Anterior cingulate cortex (tissue), 58 donors: ENCODE results near the gene TUBA3C.
"Not testable (repeated sequence)": the region's sequence is repeated elsewhere in the genome, so short reads cannot be mapped to it uniquely, and the experiment has no call there.

Experiments
- DNase-seq, 58 donors: peaks; one replicate each; lab custom pipeline; 2025; lab: John Stamatoyannopoulos, UW

TUBA3C gene

DNA sequence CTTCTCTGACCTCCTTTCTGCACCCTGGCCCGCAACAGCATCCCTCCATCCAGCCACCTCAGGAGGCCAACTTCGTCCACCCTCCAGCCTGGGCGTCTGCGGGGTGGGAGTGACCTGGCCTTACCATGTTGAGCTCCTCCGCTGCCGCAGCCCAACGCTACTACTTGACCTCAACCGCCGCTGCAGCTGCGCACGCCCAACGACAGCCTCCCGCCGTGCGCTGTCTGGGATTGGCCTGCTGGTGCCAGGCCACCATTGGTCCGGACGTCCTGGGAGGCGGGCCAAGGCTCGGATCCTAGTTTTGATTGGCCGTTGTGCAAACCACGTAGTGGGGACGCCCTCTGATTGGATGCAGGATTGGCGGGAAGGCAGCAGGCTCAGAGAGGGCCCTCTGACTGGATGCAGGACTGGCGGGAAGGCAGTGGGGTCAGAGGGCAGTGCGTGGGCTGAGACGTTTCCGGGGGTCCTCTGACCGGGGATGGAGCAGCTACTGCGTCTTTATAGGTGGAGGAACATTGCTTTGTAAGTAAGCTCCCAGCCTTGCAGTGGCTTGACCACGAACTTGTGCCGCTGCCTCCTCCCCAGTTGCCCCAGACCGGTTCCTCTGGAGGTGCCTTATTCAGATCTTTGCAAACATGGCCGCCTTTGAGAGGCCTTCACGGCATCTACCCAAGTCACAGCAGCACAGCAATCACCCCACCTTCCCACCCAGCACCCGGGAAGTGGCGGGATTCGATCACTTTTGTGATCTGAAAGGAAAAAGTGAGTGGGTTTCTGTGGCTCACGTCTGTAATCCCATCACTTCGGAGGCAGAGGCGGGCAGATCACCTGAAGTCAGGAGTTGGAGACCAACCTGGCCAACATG is at the start of gene TUBA3C:
Gene TUBA3C (minus strand): TSS at position 204 of the 865 bp plus-strand sequence. CDS start 77 bp downstream, at position 127.
- no peak for DNase-seq

DNA sequence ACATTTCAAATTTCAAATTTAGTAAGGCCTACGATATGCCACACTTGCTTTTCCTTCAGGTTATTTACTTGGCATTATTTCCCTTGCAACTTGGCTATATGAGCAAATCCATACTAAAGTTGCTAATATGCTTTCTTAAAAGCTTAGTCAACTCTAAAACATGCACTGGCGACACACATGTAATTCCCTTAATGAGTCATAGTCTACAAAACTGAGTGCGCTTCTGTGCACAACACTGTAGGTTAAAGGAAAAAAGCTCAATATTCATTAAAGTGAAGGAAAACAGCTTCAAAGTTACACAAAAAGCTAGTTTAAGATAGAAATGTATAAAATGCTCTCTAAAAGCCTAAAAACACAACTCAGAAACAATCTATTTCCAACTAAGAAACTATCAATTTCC is 25.8 kb upstream of the TUBA3C start:
- not testable (repeated sequence) for DNase-seq

DNA sequence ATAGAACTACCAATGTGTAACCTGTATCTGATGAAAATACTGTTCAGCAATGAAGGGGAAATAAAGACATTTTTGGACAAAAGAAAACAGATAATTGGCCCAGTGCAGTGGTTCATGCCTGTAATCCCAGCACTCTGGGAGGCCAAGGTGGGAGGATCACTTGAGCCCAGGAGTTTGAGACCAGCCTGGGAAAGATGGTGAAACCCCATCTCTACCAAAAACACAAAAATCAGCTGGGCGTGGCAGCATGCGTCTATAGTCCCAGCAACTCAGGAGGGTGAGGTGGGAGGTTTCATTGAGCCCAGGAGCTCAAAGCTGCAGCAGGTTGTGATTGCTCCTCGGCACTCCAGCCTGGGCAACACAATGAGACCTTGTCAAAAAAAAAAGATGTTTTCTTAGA is 11.0 kb upstream of the TUBA3C start:
- DNase-seq = not testable (repeated sequence)

DNA sequence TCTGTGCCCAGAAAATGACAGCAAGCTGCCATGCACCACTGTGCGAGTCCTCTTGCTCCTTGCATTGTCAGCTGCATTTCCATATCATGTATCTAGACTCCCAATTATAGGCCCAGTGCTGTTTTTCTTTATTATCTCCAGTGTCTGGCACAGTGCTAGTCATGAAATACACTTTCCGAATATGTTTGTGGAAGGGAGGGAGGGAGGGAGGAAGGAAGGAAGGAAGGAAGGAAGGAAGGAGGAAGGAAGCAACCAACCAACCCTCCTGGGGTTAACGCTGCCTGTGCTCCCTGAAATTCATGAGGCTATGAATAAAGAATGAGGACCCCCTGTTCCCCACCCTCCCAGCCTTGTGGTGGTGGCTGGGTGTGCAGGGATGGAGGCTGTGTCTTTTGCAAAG is 8.3 kb upstream of the TUBA3C start:
- DNase-seq = not testable (repeated sequence)

DNA sequence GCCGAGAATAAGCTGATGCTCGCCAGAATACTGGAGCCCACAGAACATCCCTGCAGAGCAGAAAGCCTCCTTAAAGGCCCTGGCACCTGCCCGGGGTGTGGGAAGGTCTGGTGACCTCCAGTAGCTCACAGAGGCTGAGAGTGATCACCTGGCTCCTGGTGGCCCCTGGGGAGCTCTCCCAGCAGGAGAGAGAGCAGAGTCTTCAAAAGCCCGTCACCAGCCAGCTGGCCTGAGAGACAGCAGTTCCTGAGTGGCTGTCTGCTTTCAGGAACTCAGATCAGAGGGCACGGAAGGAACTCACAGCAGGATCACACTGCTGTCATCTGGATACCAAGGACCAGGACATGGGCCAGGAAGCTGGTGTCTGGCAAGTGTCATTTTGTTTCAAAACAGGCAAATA is 7.7 kb upstream of the TUBA3C start:
- not testable (repeated sequence) for DNase-seq

DNA sequence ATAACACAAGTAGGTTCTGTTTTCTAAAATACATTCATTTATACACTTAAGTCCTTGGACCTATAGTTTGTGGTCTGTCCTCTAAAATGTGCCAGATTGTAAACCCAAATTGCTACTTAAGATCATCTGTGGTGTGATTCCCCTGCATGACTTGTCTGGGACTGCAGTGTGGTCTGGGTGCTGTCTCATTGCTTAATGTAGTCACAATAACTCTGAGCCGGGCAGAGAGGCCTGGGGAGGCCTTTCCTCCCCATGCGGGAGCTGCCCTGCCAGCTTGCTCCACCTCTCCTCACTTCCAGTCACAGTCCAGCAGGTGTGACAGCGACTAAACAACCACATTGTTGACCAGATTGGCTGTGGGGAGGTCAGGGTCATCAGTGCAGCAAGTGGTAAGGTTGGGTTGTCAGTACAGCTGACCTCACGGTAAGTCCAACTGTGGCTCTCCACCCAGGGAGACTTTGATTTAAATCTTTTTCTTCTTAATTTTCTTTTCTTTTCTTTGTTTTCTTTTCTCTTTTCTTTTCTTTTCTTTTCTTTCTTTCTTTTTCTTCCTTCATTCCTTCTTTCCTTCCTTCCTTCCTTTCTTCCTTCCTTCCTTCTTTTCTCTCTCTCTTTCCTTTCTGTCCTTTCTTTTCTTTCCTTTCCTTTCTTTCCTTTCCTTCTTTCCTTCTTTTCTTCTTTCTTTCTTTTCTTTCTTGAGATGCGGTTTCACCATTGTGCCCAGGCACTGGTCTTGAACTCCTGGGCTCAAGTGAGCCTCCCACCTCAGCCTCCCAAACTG is 4.4 kb upstream of the TUBA3C start:
- DNase-seq = no peak

DNA sequence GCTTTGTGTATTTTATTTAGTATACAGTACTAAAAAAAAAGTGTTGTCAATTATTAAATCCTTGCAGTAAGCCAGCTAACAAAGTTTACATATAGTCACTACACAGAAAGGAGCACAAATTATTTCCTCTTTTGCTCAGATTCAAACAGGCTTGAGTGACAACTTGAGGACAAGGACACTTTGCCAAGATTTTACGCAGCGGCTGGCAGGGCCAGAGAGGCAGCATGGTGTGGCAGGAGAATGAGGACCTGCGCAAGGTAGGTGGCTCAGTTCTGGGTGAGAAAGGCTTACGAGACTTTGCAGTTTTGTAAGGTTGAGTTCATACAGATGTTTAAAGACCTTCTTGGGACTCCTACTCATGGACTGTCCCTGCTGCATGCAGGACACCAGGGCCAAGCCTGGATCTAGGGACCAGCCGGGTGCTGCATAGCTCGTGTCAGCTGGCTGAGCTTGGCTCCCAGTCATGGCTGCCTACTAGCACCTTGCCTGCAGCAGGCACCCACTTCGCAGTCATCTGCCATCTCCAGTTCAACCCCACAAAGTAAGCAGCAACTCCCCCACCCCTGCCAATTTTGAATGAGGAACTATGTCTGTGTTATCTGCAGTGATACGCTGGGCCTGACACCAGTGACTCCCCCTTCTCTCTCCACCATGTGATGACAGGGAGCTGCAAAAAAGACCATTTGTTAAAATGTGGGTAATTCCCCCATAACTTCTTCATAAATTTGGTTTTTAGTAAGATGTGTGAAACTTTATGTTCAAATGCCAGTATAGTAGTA is 3.7 kb upstream of the TUBA3C start:
- no peak for DNase-seq

DNA sequence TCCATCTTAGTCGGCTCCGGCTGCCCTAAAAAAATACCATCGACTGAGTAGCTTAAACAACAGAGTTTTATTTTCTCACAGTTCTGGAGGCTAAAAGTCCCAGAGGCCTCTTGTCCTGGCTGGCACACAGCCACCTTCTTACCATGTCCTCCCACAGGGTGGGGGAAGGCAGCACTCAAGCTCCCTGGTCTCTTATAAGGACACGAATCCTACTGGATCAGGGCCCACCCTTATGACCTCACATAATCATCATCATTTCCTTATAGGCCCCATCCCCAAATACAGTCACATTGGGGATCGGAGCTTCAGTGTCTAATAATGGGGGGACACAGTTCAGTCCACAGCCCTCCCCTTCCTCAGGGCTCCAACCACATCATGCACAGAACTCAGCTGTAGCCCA is 2.6 kb upstream of the TUBA3C start:
- no peak for DNase-seq

DNA sequence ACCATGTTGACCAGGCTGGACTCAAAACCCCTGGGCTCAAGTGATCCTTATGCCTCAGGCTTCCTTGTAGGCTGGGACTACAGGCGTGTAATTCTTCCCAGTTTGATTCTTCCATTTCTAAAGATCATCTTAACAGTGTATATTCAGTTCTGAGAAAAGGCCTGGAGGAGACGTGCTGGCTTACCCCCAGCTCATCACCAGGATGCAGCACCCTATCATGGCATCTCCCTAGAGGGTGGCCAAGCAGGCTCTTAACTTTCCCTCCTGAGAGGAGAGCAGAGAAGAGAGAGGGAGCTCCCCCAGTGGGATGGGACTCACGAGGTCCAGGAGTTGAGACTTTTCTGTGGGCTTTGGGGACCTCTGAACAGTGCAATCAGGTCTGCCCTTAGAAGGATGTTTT is 2.1 kb upstream of the TUBA3C start:
- no peak for DNase-seq

DNA sequence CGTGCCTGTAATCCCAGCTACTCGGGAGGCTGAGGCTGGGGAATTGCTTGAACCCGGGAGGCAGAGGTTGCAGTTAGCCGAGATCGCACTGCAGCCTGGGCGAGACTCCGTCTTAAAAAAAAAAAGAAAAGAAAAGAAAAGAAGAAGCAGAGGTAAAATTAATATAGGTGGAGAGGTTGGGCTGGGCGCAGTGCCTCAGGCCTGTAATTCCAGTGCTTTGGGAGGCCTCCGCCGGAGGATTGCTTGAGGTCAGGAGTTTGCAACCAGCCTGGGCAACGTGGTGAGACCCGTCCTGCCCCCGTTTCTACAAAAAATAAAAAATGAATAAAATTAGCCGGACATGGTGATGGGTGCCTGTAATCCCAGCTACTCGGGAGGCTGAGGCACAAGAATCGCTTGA is 912 bp upstream of the TUBA3C start:
- DNase-seq = no peak

DNA sequence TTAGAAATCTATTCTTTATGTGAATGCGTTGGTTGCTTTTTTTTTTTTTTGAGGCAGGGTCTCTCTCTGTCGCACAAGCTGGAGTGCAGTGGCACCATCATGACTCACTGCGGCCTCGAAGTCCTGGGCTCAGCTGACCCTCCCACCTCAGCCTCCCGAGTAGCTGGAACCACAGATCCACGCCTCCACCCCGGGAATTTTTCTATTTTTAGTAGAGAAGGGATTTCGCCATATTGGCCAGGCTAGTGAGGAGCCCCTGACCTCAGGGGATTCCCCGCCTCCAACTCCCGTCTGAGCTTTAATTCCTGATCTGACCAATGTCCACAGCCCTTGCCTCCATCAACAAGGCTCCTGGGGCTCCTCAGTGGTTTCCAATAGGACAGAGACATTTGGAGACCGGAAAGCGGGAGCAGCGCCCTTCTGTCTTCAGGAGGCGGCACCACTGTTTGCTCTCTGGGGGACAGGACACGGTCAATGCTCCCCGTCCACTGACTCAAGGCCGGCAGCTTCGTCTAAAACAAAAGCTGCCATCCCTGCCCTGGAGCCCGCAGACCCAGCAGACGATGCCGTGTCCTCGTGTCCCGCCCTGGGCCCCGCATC is 503 bp downstream of the TUBA3C start:
- no peak for DNase-seq

DNA sequence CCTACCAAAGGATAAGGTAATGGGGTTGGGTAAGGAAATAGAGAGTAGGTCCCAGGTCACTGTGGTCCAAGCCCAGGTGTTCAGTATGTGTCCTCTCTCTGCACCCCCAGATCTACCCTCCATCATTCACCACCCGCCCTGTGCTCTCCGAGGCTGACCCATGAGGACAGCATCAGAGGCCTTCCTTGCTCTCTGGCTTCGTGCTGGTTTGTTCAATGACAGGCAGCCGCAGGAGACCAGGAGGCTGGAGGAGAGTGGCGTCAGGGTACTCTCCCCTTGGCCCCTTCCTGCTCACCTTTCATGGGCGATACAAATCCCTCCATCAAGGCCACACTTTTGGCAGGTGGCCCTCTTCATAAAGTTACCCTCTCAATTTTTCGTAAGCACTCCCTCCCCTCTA is 1.7 kb downstream of the TUBA3C start:
- no peak for DNase-seq

DNA sequence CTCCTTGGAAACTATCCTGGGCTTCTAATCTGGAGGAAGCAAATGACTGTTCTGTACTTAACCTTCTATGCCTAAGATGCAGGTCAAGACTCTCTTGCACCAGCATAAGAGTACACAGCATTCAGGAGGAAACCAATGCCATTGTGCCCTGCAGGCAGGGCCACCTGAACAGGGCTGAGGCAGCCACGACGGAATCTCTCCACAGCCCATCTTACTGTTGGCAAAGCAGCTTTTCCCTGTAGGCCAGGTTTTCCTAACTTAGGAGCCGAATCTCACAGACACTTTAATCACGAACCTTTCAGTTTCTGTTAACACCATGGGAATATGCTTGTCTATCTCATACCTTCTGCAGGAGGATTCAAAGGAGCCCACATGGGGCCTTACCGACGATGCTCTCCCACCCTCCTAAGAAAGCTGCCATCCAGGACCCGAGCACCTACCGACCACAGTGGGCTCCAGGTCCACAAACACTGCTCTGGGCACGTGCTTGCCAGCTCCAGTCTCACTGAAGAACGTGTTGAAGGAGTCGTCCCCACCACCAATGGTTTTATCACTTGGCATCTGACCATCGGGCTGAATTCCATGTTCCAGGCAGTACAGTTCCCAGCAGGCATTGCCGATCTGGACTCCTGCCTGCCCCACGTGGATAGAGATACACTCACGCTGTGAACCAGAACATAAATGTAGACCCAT is 2.6 kb downstream of the TUBA3C start:
- DNase-seq = no peak

DNA sequence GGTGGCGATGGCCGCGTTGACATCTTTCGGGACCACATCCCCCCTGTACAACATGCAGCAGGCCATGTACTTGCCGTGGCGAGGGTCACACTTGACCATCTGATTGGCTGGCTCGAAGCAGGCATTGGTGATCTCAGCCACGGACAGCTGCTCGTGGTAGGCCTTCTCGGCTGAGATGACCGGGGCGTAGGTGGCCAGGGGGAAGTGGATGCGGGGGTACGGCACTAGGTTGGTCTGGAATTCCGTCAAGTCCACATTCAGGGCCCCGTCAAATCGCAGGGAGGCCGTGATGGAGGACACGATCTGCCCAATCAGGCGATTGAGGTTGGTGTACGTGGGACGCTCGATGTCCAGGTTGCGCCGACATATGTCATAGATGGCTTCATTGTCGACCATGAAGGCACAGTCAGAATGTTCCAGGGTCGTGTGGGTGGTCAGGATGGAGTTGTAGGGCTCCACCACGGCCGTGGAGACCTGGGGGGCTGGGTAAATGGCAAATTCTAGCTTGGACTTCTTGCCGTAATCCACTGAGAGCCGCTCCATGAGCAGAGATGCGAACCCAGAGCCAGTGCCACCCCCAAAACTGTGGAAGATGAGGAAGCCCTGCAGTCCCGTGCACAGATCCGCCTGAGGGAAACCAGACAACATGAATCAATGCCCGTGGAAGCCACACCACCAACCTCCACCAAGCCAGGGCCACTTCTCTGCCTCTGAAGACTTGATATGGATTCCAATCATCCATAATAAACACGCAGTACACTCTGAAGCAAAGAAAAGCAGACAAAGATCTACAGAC is 4.4 kb downstream of the TUBA3C start:
- not testable (repeated sequence) for DNase-seq

DNA sequence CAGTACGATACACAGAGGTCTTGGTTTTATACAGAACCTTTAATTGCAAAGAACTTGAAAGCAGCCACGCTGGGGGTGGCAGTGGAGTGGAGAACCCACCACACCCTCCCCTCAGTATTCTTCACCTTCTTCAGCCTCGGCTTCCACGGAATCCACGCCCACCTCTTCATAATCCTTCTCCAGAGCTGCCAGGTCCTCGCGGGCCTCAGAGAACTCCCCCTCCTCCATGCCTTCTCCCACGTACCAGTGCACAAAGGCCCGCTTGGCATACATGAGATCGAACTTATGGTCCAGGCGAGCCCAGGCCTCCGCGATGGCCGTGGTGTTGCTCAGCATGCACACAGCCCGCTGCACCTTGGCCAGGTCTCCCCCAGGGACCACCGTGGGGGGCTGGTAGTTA is 7.9 kb downstream of the TUBA3C start:
- no peak for DNase-seq

DNA sequence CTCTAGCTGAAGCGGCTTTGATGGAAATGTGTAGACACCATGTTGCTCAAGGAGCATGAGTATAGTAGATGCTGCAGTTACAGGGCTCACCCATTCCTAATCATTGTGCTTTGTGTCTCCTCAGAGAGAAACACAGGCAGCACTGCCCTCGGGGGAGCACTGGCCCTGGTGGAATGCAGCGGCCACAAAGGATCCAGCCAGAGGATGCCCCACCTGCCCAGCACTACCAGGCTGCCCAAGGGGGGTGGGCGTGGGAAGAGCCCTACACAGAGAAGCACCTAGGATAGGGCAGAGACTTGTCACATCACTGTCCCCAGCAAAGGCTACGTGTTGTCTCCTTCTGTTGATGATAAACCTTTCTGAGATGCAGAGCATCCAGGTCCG is 9.0 kb downstream of the TUBA3C start:
- DNase-seq = no peak

DNA sequence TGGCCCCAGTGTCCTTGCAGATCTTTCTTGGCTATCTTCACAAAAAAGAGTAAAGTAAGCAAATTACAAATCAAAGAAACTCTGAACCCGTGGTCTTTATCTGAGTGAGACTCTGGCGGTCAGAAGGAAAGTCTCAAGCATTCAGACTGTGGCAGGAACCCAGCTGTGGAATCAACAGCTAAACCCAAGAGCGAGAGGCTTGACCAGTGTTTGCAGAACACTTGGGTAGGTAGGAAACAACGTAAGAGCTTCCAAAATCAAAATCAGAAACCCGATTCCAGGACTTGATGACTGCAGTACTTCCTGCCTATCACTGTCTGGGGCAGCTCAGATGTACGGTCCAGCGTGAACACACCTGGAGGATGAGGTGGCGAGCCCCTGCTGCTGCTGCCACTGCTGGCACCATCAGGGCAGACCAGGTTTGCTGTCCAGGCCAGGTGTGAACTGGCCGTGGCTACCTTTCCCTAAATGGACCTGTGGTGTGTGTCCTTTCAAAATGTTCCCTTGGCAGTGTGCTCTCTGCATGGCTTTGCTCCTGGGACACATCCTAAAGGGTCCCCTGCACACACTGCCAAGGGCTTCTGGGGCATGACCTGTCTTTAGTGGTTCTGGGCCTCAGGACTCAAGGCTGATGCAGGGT is 9.5 kb downstream of the TUBA3C start:
- DNase-seq = no peak

DNA sequence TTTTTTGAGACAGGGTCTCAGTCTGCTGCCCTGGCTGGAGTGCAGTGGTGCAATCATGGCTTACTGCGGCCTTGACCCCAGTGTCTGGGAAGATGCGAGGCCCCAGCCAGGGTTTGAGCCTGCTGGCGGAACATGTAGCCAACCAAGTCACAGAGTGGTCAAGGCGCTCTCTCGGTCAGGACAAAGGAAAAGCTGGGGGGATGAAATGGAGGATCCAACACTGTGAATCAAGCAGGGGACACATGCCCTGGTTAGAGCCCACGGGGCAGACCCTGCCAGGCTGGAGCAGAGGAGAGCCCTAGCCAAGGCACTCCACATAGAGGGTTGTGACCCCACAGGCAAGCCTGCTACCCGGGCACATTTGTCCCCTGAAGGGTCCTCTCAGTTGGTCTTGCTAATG is 10.1 kb downstream of the TUBA3C start:
- DNase-seq = no peak

DNA sequence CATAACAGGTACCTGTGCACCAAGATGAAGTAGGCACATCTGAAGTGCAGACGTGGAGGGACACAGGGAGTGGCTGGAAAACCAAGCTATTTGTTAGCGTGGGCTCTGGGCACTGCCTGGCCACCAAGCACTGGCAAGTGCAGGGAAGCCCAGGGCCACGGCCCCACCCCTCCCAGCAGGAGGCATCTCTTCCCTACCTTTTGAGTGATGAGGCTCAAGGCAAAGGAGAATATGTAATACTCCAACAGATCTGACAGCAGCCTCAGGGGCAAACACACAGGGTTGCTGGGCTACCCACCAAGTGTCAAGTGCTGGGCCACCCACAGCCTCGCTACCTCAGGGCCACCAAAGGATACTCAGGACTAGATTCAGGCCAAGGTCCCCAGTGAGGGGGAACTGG is 11.6 kb downstream of the TUBA3C start:
- no peak for DNase-seq
